TTC549 (cell line): ENCODE measurements around the gene LTO1.

Source experiments
- FAIRE-seq: peaks from 2 replicates; lab custom pipeline; 2012; peaks lifted over from hg19 to GRCh38; lab: Jason Lieb, UNC

Gene LTO1

GRCh38 chr11:69677749-69678148 is 2.6 kb upstream of the LTO1 start:
- FAIRE-seq, result no peak

GRCh38 chr11:69674267-69674885 is 777 bp downstream of the LTO1 start:
- no peak for FAIRE-seq

GRCh38 chr11:69671734-69672465 is 3.3 kb downstream of the LTO1 start:
- FAIRE-seq, result no peak

GRCh38 chr11:69670158-69670845 is 4.9 kb downstream of the LTO1 start:
- FAIRE-seq, result peak; percentile 60

- no peak for FAIRE-seq
Measured at GRCh38 chr11:69669486-69669885, 5.7 kb downstream of the LTO1 start.

- FAIRE-seq, result no peak
Measured at GRCh38 chr11:69667619-69668604, 7.2 kb downstream of the LTO1 start.

- no peak for FAIRE-seq
Measured at GRCh38 chr11:69666752-69667536, 8.2 kb downstream of the LTO1 start.

- no peak for FAIRE-seq
Measured at GRCh38 chr11:69666261-69666660, 8.9 kb downstream of the LTO1 start.

GRCh38 chr11:69665669-69666068 is 9.5 kb downstream of the LTO1 start:
- FAIRE-seq, result no peak

GRCh38 chr11:69664901-69665300 is 10.3 kb downstream of the LTO1 start:
- no peak for FAIRE-seq

GRCh38 chr11:69664103-69664775 is 10.9 kb downstream of the LTO1 start:
- FAIRE-seq, result no peak

- no peak for FAIRE-seq
Measured at GRCh38 chr11:69663326-69663725, 11.8 kb downstream of the LTO1 start.

GRCh38 chr11:69662806-69663205 is 12.3 kb downstream of the LTO1 start:
- FAIRE-seq, result no peak

- no peak for FAIRE-seq
Measured at GRCh38 chr11:69662021-69662698, 13.0 kb downstream of the LTO1 start.

GRCh38 chr11:69661413-69661715 is 13.8 kb downstream of the LTO1 start:
- no peak for FAIRE-seq

- FAIRE-seq, result no peak
Measured at GRCh38 chr11:69660001-69660500, 15.1 kb downstream of the LTO1 start.

GRCh38 chr11:69659591-69659990 is 15.6 kb downstream of the LTO1 start:
- FAIRE-seq, result no peak

- no peak for FAIRE-seq
Measured at GRCh38 chr11:69658626-69659450, 16.3 kb downstream of the LTO1 start.

GRCh38 chr11:69657911-69658625 is 17.1 kb downstream of the LTO1 start:
- no peak for FAIRE-seq
